NCI-H1417 (cell line): ENCODE results near the gene UBE2G2.
A peak's percentile ranks its signal among the peaks of the same experiment; 100 is the strongest.

Experiments
- DNase-seq, 3 experiments: peaks; one replicate each; lab custom pipeline; 2025; lab: John Stamatoyannopoulos, UW

Gene UBE2G2

GRCh38 chr21:44764319-44765230 lies 37.0 kb downstream of the UBE2G2 start:
- DNase-seq = no peak

DNA sequence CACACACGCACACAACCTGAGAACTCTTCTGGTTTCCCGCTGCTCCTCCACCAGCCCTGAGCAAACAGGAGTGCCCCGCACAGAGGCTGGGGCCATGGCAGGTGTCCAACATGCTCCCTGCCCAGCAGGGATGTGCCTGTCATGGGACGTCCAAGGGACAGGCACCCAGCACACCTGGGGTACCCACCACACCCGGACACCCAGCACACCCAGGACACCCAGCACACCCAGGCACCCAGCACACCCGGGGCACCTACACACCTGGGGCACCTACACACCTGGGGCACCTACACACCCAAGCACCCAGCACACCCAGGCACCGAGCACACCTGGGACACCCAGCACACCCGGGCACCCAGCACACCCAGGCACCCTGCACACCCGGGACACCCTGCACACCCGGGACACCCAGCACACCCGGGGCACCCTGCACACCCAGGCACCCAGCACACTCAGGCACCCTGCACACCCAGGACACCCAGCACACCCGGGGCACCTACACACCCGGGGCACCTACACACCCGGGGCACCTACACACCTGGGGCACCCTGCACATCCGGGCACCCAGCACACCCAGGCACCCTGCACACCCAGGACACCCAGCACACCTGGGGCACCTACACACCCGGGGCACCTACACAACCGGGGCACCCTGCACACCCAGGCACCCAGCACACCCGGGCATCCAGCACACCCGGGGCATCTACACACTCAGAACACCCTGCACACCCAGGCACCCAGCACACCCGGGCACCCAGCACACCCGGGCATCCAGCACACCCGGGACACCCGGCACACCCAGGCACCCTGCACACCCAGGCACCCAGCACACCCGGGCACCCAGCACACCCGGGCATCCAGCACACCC lies 37.9 kb downstream of the UBE2G2 start:
- no peak for DNase-seq

- DNase-seq = no peak
Observed at GRCh38 chr21:44763050-44763378, 38.6 kb downstream of the UBE2G2 start.

DNA sequence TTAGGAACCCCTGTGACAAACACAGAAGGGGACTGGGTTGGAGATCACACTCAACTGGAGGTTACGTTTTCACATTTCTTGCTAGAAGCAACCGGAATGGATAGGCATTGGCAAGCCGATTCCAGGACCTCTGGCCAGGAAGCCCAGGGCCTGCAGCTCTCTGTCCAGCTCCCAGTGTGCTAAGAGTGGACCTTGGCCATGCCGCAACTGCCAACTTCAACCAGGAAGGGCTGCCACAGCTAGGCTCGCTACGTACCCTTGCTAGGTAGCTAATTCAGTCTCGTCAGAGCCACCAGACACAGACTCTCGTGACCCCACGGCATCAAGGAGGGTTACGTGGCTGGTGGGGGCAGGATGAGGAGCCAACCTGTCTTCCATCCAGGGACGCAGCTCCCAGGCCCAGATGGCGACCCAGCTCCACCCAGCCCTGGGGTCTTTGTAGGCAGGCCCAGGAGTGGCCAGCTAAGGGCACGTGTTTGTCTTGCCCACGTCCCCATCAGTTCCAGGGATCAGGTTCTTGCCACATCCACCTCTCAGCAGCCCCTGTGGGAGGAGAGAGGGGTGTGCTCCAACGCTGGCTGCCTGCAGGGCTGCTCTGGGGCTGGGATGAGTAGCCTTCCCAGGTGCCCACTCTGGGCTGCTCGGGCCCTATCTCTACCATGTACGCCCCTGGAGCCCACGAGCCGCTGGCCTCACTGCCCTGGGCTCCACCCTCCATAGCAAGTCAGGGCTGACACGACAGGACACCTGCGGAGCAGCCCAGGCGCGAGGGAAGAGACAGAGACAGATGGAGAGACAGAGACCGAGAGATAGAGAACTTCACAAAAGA lies 39.2 kb downstream of the UBE2G2 start:
- no peak for DNase-seq

DNA sequence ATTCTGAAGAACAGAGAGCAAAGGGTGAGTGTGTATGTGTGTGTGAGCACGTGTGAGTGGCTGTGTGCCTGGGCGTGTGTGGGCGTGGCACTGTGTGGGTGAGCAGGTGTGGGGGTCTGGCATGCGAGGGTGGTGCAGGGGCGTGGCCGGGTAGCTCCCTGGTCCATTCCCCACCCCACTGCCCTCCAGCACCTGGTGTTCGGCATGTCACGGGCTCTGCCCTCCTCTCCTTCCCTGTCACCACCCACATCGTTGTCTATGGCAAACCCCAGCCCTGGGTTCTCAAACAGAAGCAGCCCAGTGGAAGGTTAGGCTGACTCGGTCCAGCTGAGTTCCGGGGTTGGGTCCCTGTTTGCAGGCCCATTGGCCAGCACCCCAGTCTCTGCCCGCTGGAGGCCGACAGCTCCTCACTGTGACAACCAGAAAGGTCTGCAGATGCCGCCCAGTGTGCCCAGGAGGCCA lies 39.8 kb downstream of the UBE2G2 start:
- DNase-seq = peak in 1 of 3 experiments; percentile 67

DNA sequence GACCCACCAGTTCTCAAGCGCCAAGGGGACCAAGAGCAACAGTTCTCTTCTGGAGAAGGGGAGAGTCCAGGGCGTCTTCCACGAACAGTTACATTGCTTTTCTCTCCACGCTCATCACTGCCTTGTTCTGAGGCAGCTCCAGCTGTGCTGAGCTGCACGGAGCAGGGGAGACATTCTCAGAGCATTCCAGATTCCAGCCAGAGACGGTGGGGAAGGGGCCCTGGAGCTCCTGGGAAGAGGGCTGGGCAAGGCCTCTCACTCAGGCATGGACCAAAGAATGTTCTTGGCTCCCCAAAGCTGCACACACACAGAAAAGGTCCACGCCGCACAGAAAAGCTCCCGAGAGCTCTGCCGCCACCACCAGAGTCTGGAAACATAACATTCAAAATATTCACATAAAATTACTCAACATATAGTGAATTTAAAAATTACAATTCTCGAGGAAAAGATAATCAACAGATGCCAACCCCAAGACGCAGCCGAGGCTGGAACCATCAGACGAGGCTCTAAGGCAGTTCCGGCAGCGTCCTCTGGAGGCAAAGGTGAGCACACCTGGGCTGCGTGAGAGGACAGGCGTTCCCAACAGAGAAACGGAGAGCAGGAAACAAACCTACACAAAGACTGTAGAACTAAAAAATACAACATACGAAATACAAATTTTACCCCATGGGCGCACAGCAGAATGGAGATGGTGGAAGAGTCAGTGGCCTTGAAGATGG lies 40.5 kb downstream of the UBE2G2 start:
- DNase-seq = peak; percentile 17 to 77 (median 28)

DNA sequence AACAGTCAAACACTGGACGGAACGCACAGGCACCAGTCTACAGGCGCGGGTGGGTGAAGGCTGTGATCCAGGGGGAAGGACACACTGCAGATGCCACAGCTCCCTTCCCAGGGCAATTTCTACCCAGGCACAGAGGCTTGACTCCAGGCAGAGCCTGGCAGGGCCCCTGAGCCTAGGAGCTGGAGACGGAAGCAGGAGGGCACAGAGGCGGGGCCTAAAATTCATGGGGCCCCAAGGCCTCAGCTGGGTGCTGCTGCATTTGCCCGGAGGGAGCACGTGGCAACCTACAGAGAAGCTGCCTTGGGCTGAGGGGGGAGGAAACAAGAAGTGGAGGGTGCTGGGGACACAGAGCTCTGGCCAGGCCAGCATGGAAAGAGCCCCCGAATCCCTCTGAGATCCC lies 41.2 kb downstream of the UBE2G2 start:
- DNase-seq = no peak

- DNase-seq = no peak
Observed at GRCh38 chr21:44759628-44760285, 41.9 kb downstream of the UBE2G2 start.

DNA sequence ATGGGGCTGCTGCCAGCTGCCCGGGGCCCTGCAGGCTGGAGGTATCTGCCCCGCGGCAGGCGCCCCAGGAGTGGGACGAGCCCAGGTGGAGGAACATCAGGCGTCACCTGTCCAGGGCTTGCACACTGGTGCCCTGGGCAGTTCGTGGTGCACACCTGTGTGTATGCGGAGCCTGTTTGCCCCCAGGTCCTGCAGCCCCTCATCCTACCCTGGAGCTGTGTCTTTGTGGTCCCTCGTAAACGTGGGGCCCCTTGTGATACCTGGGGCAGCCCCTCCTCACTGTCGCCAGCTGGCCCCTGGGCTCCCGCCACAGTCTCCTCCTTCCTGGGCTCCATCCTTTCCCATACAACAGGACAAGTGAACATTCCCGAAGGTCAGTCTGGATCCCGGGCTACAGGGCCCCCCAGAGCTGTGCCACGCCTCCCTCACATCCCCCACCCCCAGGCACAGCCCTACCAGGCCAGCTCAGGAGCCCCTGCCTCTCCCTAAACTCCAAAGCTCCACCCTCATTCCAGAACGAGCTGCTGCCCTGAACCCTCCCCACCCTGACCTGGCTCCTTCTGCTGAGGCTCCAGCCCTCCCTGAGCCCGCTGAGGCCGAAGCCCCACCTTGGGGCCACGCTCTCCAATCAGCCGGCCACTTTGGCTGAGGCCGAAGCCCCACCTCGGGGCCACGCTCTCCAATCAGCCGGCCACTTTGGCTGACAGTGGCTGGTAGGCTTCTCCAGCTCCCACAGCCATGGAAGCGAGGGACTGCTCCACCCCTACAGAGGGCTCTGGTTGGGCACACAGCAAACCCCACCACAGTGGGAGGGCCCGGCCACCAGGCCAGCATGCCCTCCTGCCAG lies 42.6 kb downstream of the UBE2G2 start:
- DNase-seq = peak in 1 of 3 experiments; percentile 42

GRCh38 chr21:44758141-44758561 lies 43.5 kb downstream of the UBE2G2 start:
- no peak for DNase-seq

- no peak for DNase-seq
Observed at GRCh38 chr21:44757731-44758130, 43.9 kb downstream of the UBE2G2 start.

DNA sequence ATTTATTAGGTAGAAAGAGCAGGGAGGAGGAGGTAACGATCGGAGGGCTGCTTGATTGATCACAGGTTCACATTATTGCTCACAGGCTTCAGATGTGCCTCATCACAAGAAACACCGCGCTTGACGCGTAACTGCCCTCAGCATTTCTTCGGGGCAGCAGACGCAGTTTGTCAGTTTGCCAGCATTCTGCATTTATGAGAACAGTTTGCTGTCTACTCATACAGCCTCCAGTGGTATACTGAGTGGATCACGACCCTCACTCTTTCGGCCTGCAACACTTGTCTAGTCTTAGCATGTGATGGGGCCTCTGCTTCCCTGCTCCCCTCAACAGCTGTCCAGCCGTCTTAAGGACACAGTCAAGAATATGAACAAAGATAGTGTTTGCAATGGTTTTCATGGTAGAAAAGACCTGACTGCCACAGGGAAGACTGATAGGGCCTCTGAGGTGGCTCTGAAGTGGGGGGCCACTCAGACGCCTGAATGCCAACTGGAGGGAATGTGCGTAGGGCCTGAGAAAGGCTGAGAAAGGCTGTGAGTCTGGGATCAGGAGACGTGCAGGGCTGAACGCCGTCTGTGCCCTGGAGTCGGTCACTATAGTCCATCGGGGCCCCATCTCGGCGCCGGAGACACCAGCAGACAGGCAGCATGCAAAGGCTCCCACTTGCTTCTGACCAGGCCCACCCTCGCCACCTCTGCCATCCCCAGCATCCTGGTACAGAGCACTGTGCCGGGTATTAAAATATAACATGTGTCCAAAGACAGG lies 45.0 kb downstream of the UBE2G2 start:
- no peak for DNase-seq

DNA sequence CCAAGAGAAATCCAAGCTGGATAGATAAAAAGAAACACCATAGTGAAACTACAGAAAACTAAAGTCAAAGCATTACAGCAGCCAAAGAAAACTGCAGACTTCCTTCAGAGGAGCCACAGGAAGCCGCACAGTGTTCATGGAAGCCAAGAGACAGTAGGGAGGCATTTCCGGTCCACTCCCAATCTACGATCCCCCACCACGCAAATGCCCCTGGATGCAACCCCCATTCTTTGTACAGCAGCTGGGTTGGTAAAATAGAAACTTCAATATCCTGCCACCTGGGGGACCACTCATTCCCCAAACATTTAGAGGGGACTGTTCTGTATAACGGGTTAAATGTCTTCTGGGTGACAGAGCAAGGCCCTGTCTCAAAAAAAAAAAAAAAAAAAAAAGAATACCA lies 46.4 kb downstream of the UBE2G2 start:
- no peak for DNase-seq

GRCh38 chr21:44753357-44753756 lies 48.3 kb downstream of the UBE2G2 start:
- no peak for DNase-seq

DNA sequence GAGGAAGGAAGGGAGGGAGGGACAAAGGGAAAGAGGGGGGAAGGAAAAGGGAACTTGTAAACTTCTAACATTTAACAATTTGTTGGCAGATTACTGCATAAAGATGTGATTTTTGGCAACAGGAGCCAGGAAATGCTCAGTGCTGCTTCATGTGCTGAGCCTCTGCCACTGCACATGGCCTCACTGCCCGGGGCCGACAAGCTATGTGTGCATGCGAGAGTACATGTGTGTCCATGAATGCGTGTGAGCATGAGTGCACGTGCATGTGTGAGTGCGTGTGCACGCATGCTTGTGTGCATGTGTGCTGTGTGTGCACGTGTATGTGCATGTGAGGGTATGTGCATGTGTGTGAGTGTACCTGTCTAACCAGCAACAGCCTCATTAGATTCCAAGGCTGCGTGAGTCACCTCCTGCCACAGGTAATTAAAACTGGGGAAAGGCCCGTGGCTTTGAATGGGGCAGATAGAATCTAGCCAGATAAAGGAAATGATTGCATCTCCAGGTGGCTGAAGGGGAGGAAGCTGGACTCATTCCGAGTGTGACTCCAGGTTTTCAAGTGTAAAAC lies 48.9 kb downstream of the UBE2G2 start:
- no peak for DNase-seq

DNA sequence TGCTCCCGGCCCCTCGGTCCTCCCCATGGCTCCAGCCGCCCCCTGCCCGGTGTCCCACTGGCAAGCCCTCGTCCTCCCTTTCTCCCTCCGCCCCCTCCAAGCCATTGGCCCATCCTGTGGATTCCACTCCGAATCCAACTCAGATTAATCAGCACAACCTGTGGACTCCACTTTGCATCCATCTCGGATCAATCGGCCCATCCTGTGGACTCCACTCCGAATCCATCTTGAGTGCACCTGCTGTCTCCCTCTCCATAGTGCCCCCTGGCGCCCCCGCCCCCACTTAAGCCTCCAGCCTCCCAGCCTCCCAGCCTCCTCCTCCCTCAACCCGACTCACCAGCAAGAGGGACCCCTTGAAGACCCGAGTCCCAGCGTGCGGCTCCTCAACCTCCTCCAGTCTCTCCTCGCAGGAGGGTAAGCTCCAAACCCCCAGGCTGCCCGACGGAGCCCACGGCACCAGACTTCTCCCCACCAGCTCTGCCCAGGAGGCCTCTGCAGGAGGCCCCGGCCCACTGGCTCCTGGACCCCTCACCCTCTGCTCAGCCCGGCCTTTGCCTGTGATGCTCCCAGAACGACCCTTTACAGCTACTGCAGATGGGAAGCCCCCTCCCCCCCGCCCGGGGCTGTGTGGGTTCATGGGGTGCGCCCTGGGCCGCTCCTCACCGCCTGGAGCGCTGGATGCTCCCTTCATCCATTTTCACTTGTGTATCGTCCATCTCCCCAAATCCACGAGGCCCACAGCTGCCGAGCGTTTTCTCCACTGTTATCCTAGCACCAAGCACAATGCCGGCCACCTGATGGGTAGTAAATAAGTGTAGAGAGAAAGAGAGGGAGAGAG lies 49.6 kb downstream of the UBE2G2 start:
- DNase-seq = no peak

- DNase-seq = no peak
Observed at GRCh38 chr21:44751186-44751798, 50.3 kb downstream of the UBE2G2 start.
